HepG2 (cell line): ENCODE data around the gene MPG. TPM values are rescaled to one million over a fixed set of nuclear protein-coding genes. Genes with fewer than 3 reads are reported as not detected.

Experiments used
- ATAC-seq: fragments of 200-7000 bp; cut with Tn5 transposase; 3 replicates; pipeline ENCODE4 v1.9.1; 2020; ENCODE audit warnings: mild to moderate bottlenecking, moderate library complexity
- BruUV-seq: library from RNA; stranded (reverse); fragments of 400-500 nt; replicated peaks from 2 replicates; lab custom pipeline; 2021; lab: Mats Ljungman, UMichigan
- CTCF ChIA-PET: fragments of 300-600 bp; formaldehyde crosslinking; extraction: SDS; loops from one replicate; lab custom pipeline; 2021; ENCODE audit warnings: low total read pairs, inconsistent platforms, low intra/inter-chr PET ratio; lab: Yijun Ruan, JAX
- POLR2A ChIA-PET: fragments of 350-600 bp; sonication (Branson Sonifier 250); formaldehyde crosslinking; loops from one replicate; lab custom pipeline; 2020; ENCODE audit warnings: antibody characterized with exemption, inconsistent platforms; lab: Yijun Ruan, JAX
- DNase-seq: peaks from one replicate; pipeline ENCODE4 v3.0.0-alpha.2; 2015; ENCODE audit warnings: low spot score
- FAIRE-seq: peaks from 3 replicates; lab custom pipeline; 2011; peaks lifted over from hg19 to GRCh38; lab: Jason Lieb, UNC
- H2AFZ ChIP-seq: one replicate; pipeline ENCODE4 v1.6.1; 2011; ENCODE audit warnings: low read length, inconsistent platforms
- H3K27ac ChIP-seq: fragments of 300-600 bp; 3 replicates; pipeline ENCODE4 v1.8.0; 2011; ENCODE audit warnings: mixed run types, mild to moderate bottlenecking, mixed read lengths, low read length, inconsistent platforms; ENCODE audit not compliant: insufficient read depth; ENCODE audit errors: extremely low read length
- H3K27me3 ChIP-seq, 2 experiments: fragments of 200-600 bp in 1 of 2; 2 replicates in 1 of 2; 3 replicates in 1 of 2; pipeline versions ENCODE4 v1.6.0 to v1.8.0; 2011; ENCODE audit warnings: low read length in 2 of 2, mild to moderate bottlenecking in 2 of 2, moderate library complexity in 2 of 2, inconsistent platforms in 1 of 2; ENCODE audit not compliant: insufficient read depth in 2 of 2, control insufficient read depth in 1 of 2
- H3K36me3 ChIP-seq, 2 experiments: fragments of 200-600 bp in 1 of 2; replicated peaks in 1 of 2; 2 replicates in 1 of 2; 3 replicates in 1 of 2; pipeline versions ENCODE4 v1.5.1 to v1.8.0; 2011; ENCODE audit warnings: low read length in 2 of 2, inconsistent platforms in 1 of 2; ENCODE audit not compliant: insufficient read depth in 2 of 2, control insufficient read depth in 1 of 2
- H3K4me1 ChIP-seq: 2 replicates; pipeline ENCODE4 v1.5.1; 2012; ENCODE audit warnings: low read length, inconsistent platforms; ENCODE audit not compliant: insufficient read depth
- H3K4me2 ChIP-seq: 2 replicates; pipeline ENCODE4 v1.6.0; 2011; ENCODE audit warnings: low read depth, low read length, inconsistent platforms
- H3K4me3 ChIP-seq, 3 experiments: fragments of 200-600 bp in 1 of 3; sonication (generic), shearing (Covaris generic) in 1 of 3; replicated peaks in 1 of 3; 2 replicates each; pipeline ENCODE4 v1.5.1; 2011 to 2016; ENCODE audit warnings: low read length in 3 of 3, inconsistent platforms in 2 of 3, low read depth in 2 of 3, mild to moderate bottlenecking in 2 of 3, control low read depth in 1 of 3, mixed read lengths in 1 of 3; ENCODE audit not compliant: insufficient read depth in 1 of 3
- H3K79me2 ChIP-seq: one replicate; pipeline ENCODE4 v1.6.1; 2011; ENCODE audit warnings: low read length, inconsistent platforms; ENCODE audit not compliant: insufficient read depth
- H3K9ac ChIP-seq: 2 replicates; pipeline ENCODE4 v1.6.0; 2011; ENCODE audit warnings: mild to moderate bottlenecking, low read depth, low read length, inconsistent platforms; ENCODE audit not compliant: insufficient read depth
- H3K9me3 ChIP-seq: 2 replicates; pipeline ENCODE4 v1.5.1; 2012; ENCODE audit warnings: mild to moderate bottlenecking, low read length
- H4K20me1 ChIP-seq: 2 replicates; pipeline ENCODE4 v1.6.0; 2011; ENCODE audit warnings: inconsistent platforms, mild to moderate bottlenecking, low read length, moderate library complexity; ENCODE audit not compliant: insufficient read depth
- CREM ChIP-seq, 2 experiments: sonication (generic) in 1 of 2; formaldehyde crosslinking in 1 of 2; IDR thresholded peaks; 2 replicates each; pipeline versions ENCODE4 v1.4.0 to v1.6.1; 2016 to 2020; ENCODE audit warnings: antibody characterized with exemption in 1 of 2, mild to moderate bottlenecking in 1 of 2, missing genetic modification reagents in 1 of 2
- MAFK ChIP-seq, 2 experiments: IDR thresholded peaks in 1 of 2; conservative IDR thresholded peaks in 1 of 2; 2 replicates each; pipeline ENCODE4 v1.6.1; 2011; ENCODE audit warnings: improper control_type of control experiment in 2 of 2, low read length in 2 of 2
- NR1H2 ChIP-seq: sonication (generic); formaldehyde crosslinking; IDR thresholded peaks from 2 replicates; pipeline ENCODE4 v1.8.1; 2022; ENCODE audit warnings: low read depth, missing genetic modification reagents, borderline replicate concordance
- REXO4 ChIP-seq: sonication (generic); formaldehyde crosslinking; IDR thresholded peaks from 2 replicates; pipeline ENCODE4 v1.8.0; 2022; ENCODE audit warnings: missing genetic modification reagents, mild to moderate bottlenecking, borderline replicate concordance
- SALL2 ChIP-seq: sonication (generic); formaldehyde crosslinking; IDR thresholded peaks from 2 replicates; pipeline ENCODE4 v1.8.1; 2023; ENCODE audit warnings: mild to moderate bottlenecking, missing genetic modification reagents, inconsistent platforms
- SETDB1 ChIP-seq: sonication (generic); formaldehyde crosslinking; IDR thresholded peaks from 2 replicates; pipeline ENCODE4 v1.5.1; 2020; ENCODE audit warnings: missing genetic modification reagents, mild to moderate bottlenecking, borderline replicate concordance
- ZBTB1 ChIP-seq: sonication (generic); formaldehyde crosslinking; IDR thresholded peaks from 2 replicates; pipeline ENCODE4 v1.4.0; 2020; ENCODE audit warnings: missing genetic modification reagents, borderline replicate concordance
- ZNF652 ChIP-seq: IDR thresholded peaks from 2 replicates; pipeline ENCODE4 v1.6.1; 2016; ENCODE audit warnings: low read depth, borderline replicate concordance
- ZNF713 ChIP-seq: sonication (generic); formaldehyde crosslinking; IDR thresholded peaks from 2 replicates; pipeline ENCODE4 v1.4.0; 2020; ENCODE audit warnings: mild to moderate bottlenecking, missing genetic modification reagents
- ZNF749 ChIP-seq: sonication (generic); formaldehyde crosslinking; IDR thresholded peaks from 2 replicates; pipeline ENCODE4 v1.8.0; 2022; ENCODE audit warnings: mild to moderate bottlenecking, missing genetic modification reagents, moderate library complexity, borderline replicate concordance
- ZSCAN21 ChIP-seq: sonication (generic); formaldehyde crosslinking; IDR thresholded peaks from 2 replicates; pipeline ENCODE4 v1.8.0; 2022; ENCODE audit warnings: mild to moderate bottlenecking, missing genetic modification reagents, moderate library complexity, borderline replicate concordance
- WGBS: methylation state at CpG from one replicate; pipeline ENCODE4 v1.1.6; 2017; ENCODE audit warnings: low lambda C conversion rate; 5-methylcytosine and 5-hydroxymethylcytosine counted together
- in situ Hi-C: cut with HindIII; loops from 2 replicates; pipeline ENCODE4 v1.10.0; 2017; ENCODE audit warnings: low pct_unique_long_range_greater_than_20kb; ENCODE audit not compliant: extremely low pct_ligation_motif_present
- intact Hi-C: fragments of 100-400 bp; cut with micrococcal nuclease; formaldehyde crosslinking; loops from one replicate; pipeline ENCODE4 v1.10.0; 2022; ENCODE audit not compliant: unreplicated experiment
- polyA plus RNA-seq, 8 experiments: library from polyadenylated mRNA; depleted of rRNA in 3 of 8; stranded (reverse) in 7 of 8; unstranded in 1 of 8; fragments of >200 nt; fragmentation: Illumina TruSeq in 4 of 8; extraction: Trizol in 4 of 8; gene quantifications; 2 replicates each; pipeline versions ENCODE4 v1.2.1 to v1.2.3, GENCODE V29; 2011 to 2016; ENCODE audit warnings: low read depth in 4 of 8, missing spikeins in 1 of 8, mixed read lengths in 1 of 8; ENCODE audit not compliant: insufficient read depth in 1 of 8
- total RNA-seq, 5 experiments: library from RNA; depleted of rRNA; stranded (reverse); fragments of >200 nt; fragmentation: Illumina TruSeq; extraction: Trizol; gene quantifications; 2 replicates each; pipeline ENCODE4 v1.2.3, GENCODE V29; 2016; ENCODE audit warnings: low read depth in 1 of 5
- TF ChIP-seq, protein P1 (sequence below): sonication (generic); formaldehyde crosslinking; IDR thresholded peaks from 2 replicates; pipeline ENCODE4 v1.4.0; 2020; ENCODE audit warnings: missing genetic modification reagents, borderline replicate concordance
- TF ChIP-seq, protein P2 (sequence below): IDR thresholded peaks from 2 replicates; pipeline ENCODE4 v1.6.1; 2016; ENCODE audit warnings: low read depth, control low read depth
- TF ChIP-seq, protein P3 (sequence below): sonication (generic); formaldehyde crosslinking; IDR thresholded peaks from 2 replicates; pipeline ENCODE4 v1.9.0; 2021; ENCODE audit warnings: missing genetic modification reagents, mild to moderate bottlenecking, borderline replicate concordance
- TF ChIP-seq, protein P4 (sequence below): sonication (generic); formaldehyde crosslinking; IDR thresholded peaks from 2 replicates; pipeline ENCODE4 v1.5.1; 2020; ENCODE audit warnings: missing genetic modification reagents, mild to moderate bottlenecking, borderline replicate concordance

Gene MPG
- total and polyA plus RNA-seq, 2 of the 13 experiments (the other 11 are each of a cell fraction or from before 2014, with no cell fraction given): 59.1 to 62.5 TPM

DNA sequence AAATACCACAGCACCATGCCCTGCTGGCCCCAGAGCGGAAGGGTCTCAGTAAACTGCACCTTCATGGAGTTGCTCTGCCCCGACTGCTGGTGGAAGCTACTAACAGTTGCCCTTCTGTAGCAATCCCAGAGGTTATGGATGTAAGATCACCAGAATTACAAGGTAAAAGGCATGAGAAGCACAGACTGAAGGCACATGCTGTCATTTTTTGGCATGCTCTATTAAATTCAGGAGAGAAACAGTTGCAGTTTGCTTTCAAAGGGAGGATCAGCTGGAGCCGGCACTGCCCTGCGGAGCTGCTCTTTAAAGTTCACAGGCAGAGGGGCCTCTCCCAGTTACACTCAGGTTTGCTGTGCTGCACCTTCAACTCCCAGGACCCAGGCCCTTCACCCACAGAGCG lies 41.3 kb downstream of the MPG start (continued):
- no peak for TF ChIP-seq REXO4 (CRISPR knock-in tag)
- TF ChIP-seq, protein P1, sequence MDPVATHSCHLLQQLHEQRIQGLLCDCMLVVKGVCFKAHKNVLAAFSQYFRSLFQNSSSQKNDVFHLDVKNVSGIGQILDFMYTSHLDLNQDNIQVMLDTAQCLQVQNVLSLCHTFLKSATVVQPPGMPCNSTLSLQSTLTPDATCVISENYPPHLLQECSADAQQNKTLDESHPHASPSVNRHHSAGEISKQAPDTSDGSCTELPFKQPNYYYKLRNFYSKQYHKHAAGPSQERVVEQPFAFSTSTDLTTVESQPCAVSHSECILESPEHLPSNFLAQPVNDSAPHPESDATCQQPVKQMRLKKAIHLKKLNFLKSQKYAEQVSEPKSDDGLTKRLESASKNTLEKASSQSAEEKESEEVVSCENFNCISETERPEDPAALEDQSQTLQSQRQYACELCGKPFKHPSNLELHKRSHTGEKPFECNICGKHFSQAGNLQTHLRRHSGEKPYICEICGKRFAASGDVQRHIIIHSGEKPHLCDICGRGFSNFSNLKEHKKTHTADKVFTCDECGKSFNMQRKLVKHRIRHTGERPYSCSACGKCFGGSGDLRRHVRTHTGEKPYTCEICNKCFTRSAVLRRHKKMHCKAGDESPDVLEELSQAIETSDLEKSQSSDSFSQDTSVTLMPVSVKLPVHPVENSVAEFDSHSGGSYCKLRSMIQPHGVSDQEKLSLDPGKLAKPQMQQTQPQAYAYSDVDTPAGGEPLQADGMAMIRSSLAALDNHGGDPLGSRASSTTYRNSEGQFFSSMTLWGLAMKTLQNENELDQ: no peak
- no peak for TF ChIP-seq SETDB1 (CRISPR knock-in tag)
- TF ChIP-seq NR1H2 (CRISPR knock-in tag): no peak
- no peak for TF ChIP-seq ZBTB1
- TF ChIP-seq ZNF749 (CRISPR knock-in tag): no peak

DNA sequence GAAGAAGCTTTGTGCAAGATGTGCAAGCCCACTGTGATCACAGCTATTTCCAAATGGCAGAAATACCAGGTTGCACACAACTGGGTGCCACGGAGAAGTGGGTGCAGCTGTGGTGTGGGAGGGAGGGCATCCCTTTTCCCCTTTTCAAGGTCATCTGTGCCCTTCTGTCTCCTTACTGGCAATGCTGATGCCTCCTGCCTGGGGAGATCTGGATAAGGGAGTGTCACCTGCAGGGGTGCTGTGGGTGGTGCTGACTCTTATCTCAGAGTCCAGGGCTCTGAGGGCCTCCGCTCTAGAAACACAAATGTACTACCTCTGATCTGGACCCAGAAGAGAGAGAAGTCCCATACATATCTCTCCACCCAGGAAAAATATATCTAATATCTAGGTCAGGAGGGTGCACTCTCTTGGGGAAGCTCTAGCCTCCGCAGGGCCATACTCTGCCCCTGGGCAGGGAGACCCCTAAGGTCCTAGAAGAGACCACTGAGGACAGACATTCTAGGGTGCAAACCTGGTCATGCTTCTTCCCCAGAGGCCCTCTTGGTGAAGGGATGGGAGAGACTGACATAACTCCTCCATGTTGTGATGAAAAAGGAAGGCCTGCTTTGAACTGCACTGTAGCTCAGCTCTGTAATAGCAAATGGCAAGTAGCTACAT lies 41.9 kb downstream of the MPG start:
- H3K9ac ChIP-seq: no peak overlapping the region
- no TSS peak for BruUV-seq
- H3K9me3 ChIP-seq: no peaks in the 10 kb centered on the region
- no peak overlapping the region for H2AFZ ChIP-seq
- no peak overlapping the region for H3K27ac ChIP-seq
- H3K4me3 ChIP-seq: no peak overlapping the region
- in situ Hi-C loops (no loop called here), intact Hi-C loops (loop anchor here (5.0 kb wide), 1 partner anchor 242 kb away; no protein-coding TSS in a partner anchor)
- H3K79me2 ChIP-seq: no peaks in the 10 kb centered on the region
- CTCF ChIA-PET: no interaction called here
- no peak for DNase-seq
- H3K36me3 ChIP-seq: peaks cover 2 to 33% of the 10 kb centered on the region in 2 experiments; a peak in 4 of 5 replicates
- FAIRE-seq: no peak
- POLR2A ChIA-PET: no interaction called here
- no peaks in the 10 kb centered on the region for H3K27me3 ChIP-seq
- ATAC-seq: no peak
- H3K4me1 ChIP-seq: no peaks in the 10 kb centered on the region
- WGBS: 100% methylated on average over 3 of the region's 3 CpGs
- H3K4me2 ChIP-seq: no peak overlapping the region
- H4K20me1 ChIP-seq: 0 out of 2 replicates have a peak, but pooled peaks cover 4% of the 10 kb centered on the region
- TF ChIP-seq ZNF713 (CRISPR knock-in tag) (no peak), ZSCAN21 (no peak), ZNF652 (no peak), SALL2 (no peak), MAFK (conservative IDR thresholded peaks at IDR 0.05 in 1 of 2, IDR thresholded peaks at IDR 0.05 in 1 of 2; ENCODE audit: low read length in 2 of 2) (no peak), CREM (IDR thresholded peaks at IDR 0.05) (no peak), CREM (CRISPR knock-in tag; IDR thresholded peaks at IDR 0.05) (no peak)
- TF ChIP-seq, protein P2, sequence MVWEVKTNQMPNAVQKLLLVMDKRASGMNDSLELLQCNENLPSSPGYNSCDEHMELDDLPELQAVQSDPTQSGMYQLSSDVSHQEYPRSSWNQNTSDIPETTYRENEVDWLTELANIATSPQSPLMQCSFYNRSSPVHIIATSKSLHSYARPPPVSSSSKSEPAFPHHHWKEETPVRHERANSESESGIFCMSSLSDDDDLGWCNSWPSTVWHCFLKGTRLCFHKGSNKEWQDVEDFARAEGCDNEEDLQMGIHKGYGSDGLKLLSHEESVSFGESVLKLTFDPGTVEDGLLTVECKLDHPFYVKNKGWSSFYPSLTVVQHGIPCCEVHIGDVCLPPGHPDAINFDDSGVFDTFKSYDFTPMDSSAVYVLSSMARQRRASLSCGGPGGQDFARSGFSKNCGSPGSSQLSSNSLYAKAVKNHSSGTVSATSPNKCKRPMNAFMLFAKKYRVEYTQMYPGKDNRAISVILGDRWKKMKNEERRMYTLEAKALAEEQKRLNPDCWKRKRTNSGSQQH: no peak
- TF ChIP-seq, protein P3, sequence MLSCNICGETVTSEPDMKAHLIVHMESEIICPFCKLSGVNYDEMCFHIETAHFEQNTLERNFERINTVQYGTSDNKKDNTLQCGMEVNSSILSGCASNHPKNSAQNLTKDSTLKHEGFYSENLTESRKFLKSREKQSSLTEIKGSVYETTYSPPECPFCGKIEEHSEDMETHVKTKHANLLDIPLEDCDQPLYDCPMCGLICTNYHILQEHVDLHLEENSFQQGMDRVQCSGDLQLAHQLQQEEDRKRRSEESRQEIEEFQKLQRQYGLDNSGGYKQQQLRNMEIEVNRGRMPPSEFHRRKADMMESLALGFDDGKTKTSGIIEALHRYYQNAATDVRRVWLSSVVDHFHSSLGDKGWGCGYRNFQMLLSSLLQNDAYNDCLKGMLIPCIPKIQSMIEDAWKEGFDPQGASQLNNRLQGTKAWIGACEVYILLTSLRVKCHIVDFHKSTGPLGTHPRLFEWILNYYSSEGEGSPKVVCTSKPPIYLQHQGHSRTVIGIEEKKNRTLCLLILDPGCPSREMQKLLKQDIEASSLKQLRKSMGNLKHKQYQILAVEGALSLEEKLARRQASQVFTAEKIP (CRISPR knock-in tag): no peak
- TF ChIP-seq, protein P4, sequence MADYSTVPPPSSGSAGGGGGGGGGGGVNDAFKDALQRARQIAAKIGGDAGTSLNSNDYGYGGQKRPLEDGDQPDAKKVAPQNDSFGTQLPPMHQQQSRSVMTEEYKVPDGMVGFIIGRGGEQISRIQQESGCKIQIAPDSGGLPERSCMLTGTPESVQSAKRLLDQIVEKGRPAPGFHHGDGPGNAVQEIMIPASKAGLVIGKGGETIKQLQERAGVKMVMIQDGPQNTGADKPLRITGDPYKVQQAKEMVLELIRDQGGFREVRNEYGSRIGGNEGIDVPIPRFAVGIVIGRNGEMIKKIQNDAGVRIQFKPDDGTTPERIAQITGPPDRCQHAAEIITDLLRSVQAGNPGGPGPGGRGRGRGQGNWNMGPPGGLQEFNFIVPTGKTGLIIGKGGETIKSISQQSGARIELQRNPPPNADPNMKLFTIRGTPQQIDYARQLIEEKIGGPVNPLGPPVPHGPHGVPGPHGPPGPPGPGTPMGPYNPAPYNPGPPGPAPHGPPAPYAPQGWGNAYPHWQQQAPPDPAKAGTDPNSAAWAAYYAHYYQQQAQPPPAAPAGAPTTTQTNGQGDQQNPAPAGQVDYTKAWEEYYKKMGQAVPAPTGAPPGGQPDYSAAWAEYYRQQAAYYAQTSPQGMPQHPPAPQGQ (CRISPR knock-in tag): no peak
